H9 (cell line): ENCODE measurements around the gene TRPM8. TPM values are rescaled to one million over a fixed set of nuclear protein-coding genes. Genes with fewer than 3 reads are reported as not detected.

Experiments
- DNase-seq: peaks from one replicate; pipeline ENCODE4 v3.0.0-alpha.2; 2017
- H2AFZ ChIP-seq: one replicate; pipeline ENCODE4 v1.6.1; 2013; ENCODE audit warnings: mild to moderate bottlenecking, low read length, control low read depth, moderate library complexity
- H2AK5ac ChIP-seq: 2 replicates; pipeline ENCODE4 v1.6.1; 2013; ENCODE audit warnings: low read length, control low read depth, mixed read lengths; ENCODE audit not compliant: insufficient read length
- H2BK120ac ChIP-seq: one replicate; pipeline ENCODE4 v1.6.1; 2013; ENCODE audit warnings: low read depth, mild to moderate bottlenecking, low read length, control low read depth, inconsistent platforms; ENCODE audit not compliant: poor library complexity, severe bottlenecking
- H2BK12ac ChIP-seq: 2 replicates; pipeline ENCODE4 v1.6.1; 2013; ENCODE audit warnings: low read length, control low read depth, mixed read lengths, low read depth; ENCODE audit not compliant: insufficient read length
- H2BK15ac ChIP-seq: 2 replicates; pipeline ENCODE4 v1.6.1; 2013; ENCODE audit warnings: low read depth, low read length, control low read depth
- H2BK20ac ChIP-seq: one replicate; pipeline ENCODE4 v1.6.1; 2013; ENCODE audit warnings: low read depth, mild to moderate bottlenecking, low read length, control low read depth, inconsistent platforms; ENCODE audit not compliant: poor library complexity, severe bottlenecking
- H2BK5ac ChIP-seq: 2 replicates; pipeline ENCODE4 v1.6.1; 2013; ENCODE audit warnings: low read length, control low read depth, mixed read lengths; ENCODE audit not compliant: insufficient read length
- H3K14ac ChIP-seq: 2 replicates; pipeline ENCODE4 v1.6.1; 2013; ENCODE audit warnings: low read length, control low read depth; ENCODE audit not compliant: insufficient read depth
- H3K18ac ChIP-seq: 2 replicates; pipeline ENCODE4 v1.6.1; 2013; ENCODE audit warnings: low read depth, mild to moderate bottlenecking, mixed read lengths, low read length, control low read depth; ENCODE audit not compliant: insufficient read length
- H3K23ac ChIP-seq: 2 replicates; pipeline ENCODE4 v1.6.1; 2013; ENCODE audit warnings: low read length, control low read depth, mixed read lengths, low read depth; ENCODE audit not compliant: insufficient read length
- H3K23me2 ChIP-seq: 2 replicates; pipeline ENCODE4 v1.6.1; 2013; ENCODE audit warnings: low read depth, mild to moderate bottlenecking, mixed read lengths, low read length, control low read depth; ENCODE audit not compliant: insufficient read length, poor library complexity, severe bottlenecking
- H3K27ac ChIP-seq: 2 replicates; pipeline ENCODE4 v1.5.1; 2013; ENCODE audit warnings: low read length, control low read depth, mixed read lengths, low read depth; ENCODE audit not compliant: insufficient read length
- H3K27me3 ChIP-seq: 2 replicates; pipeline ENCODE4 v1.6.1; 2013; ENCODE audit warnings: low read length, control low read depth, inconsistent platforms; ENCODE audit not compliant: insufficient read depth
- H3K4ac ChIP-seq: 2 replicates; pipeline ENCODE4 v1.6.1; 2013; ENCODE audit warnings: low read depth, mild to moderate bottlenecking, control low read depth, inconsistent platforms, low read length, moderate library complexity
- H3K4me1 ChIP-seq: 2 replicates; pipeline ENCODE4 v1.6.1; 2013; ENCODE audit warnings: low read length, control low read depth, inconsistent platforms; ENCODE audit not compliant: insufficient read depth
- H3K4me2 ChIP-seq: 2 replicates; pipeline ENCODE4 v1.6.1; 2013; ENCODE audit warnings: low read length, control low read depth, mixed read lengths; ENCODE audit not compliant: insufficient read length, insufficient read depth
- H3K56ac ChIP-seq: 2 replicates; pipeline ENCODE4 v1.6.1; 2013; ENCODE audit warnings: low read depth, mild to moderate bottlenecking, mixed read lengths, low read length, control low read depth; ENCODE audit not compliant: insufficient read length
- H3K79me1 ChIP-seq: 2 replicates; pipeline ENCODE4 v1.6.1; 2013; ENCODE audit warnings: low read depth, mild to moderate bottlenecking, moderate library complexity, low read length, control low read depth, inconsistent platforms; ENCODE audit not compliant: insufficient read depth, poor library complexity, severe bottlenecking
- H3K79me2 ChIP-seq: 2 replicates; pipeline ENCODE4 v1.6.1; 2013; ENCODE audit warnings: low read length, control low read depth, inconsistent platforms; ENCODE audit not compliant: insufficient read depth
- H3K9ac ChIP-seq: 2 replicates; pipeline ENCODE4 v1.6.1; 2013; ENCODE audit warnings: low read length, control low read depth, mixed read lengths; ENCODE audit not compliant: insufficient read length; ENCODE audit errors: extremely low read depth
- H3K9me3 ChIP-seq: one replicate; pipeline ENCODE4 v1.6.1; 2013; ENCODE audit warnings: low read depth, low read length, inconsistent platforms; ENCODE audit not compliant: control insufficient read depth
- H3T11ph ChIP-seq: one replicate; pipeline ENCODE4 v1.6.1; 2013; ENCODE audit warnings: mild to moderate bottlenecking, low read length, control low read depth, inconsistent platforms
- H4K20me1 ChIP-seq: one replicate; pipeline ENCODE4 v1.6.1; 2013; ENCODE audit not compliant: control insufficient read depth, insufficient read length, insufficient read depth
- H4K5ac ChIP-seq: 2 replicates; pipeline ENCODE4 v1.6.1; 2013; ENCODE audit warnings: low read depth, mild to moderate bottlenecking, mixed read lengths, low read length, control low read depth; ENCODE audit not compliant: insufficient read length
- H4K8ac ChIP-seq: replicated peaks from 2 replicates; pipeline ENCODE4 v1.6.1; 2013; ENCODE audit warnings: low read length, control low read depth, mixed read lengths, low read depth; ENCODE audit not compliant: insufficient read length
- H4K91ac ChIP-seq: 2 replicates; pipeline ENCODE4 v1.6.1; 2013; ENCODE audit warnings: low read depth, mild to moderate bottlenecking, moderate library complexity, mixed read lengths, low read length, control low read depth; ENCODE audit not compliant: insufficient read length
- H3K27ac Mint-ChIP-seq, 3 experiments: 2 replicates in 2 of 3; 3 replicates in 1 of 3; pipeline ENCODE4 v1.8.0; 2020 to 2021; ENCODE audit warnings: mixed read lengths in 3 of 3, mild to moderate bottlenecking in 1 of 3, moderate library complexity in 1 of 3
- H3K27me3 Mint-ChIP-seq: 2 replicates; pipeline ENCODE4 v1.8.0; 2021; ENCODE audit warnings: low read depth, mild to moderate bottlenecking, moderate library complexity, mixed read lengths
- H3K36me3 Mint-ChIP-seq, 3 experiments: 2 replicates in 2 of 3; 3 replicates in 1 of 3; pipeline ENCODE4 v1.8.0; 2020 to 2021; ENCODE audit warnings: low read depth in 3 of 3, mixed read lengths in 3 of 3; ENCODE audit not compliant: insufficient read depth in 1 of 3
- H3K4me1 Mint-ChIP-seq, 2 experiments: 2 replicates each; pipeline ENCODE4 v1.8.0; 2020; ENCODE audit warnings: mixed read lengths in 2 of 2
- H3K4me3 Mint-ChIP-seq, 2 experiments: 2 replicates in 1 of 2; 3 replicates in 1 of 2; pipeline ENCODE4 v1.8.0; 2020 to 2021; ENCODE audit warnings: mild to moderate bottlenecking in 2 of 2, mixed read lengths in 2 of 2, moderate library complexity in 1 of 2
- H3K9me3 Mint-ChIP-seq, 2 experiments: 2 replicates in 1 of 2; 3 replicates in 1 of 2; pipeline ENCODE4 v1.8.0; 2020; ENCODE audit warnings: mild to moderate bottlenecking in 2 of 2, mixed read lengths in 2 of 2, moderate library complexity in 1 of 2
- CTCF ChIP-seq: fragments of 200-600 bp; sonication (generic); conservative IDR thresholded peaks from 3 replicates; pipeline ENCODE4 v1.8.0; 2021; ENCODE audit warnings: antibody characterized with exemption, mild to moderate bottlenecking
- WGBS: extraction: QIAGEN DNeasy Blood & Tissue Kit; methylation state at CpG from one replicate; pipeline ENCODE4 v1.1.7; 2013; ENCODE audit warnings: missing lambda C conversion rate, low lambda C conversion rate, mixed read lengths; ENCODE audit not compliant: insufficient read length; ENCODE audit errors: extremely low coverage; 5-methylcytosine and 5-hydroxymethylcytosine counted together
- total RNA-seq: library from RNA; stranded (reverse); gene quantifications from 2 replicates; pipeline ENCODE4 v1.2.1, GENCODE V29; 2021

Gene TRPM8
- total RNA-seq, 1 experiment from 2014 or later = 0.28 TPM

- peaks cover 23% of the 10 kb centered on the region for H3K27me3 Mint-ChIP-seq
- H2BK15ac ChIP-seq = no peak overlapping the region
- no peak overlapping the region for H3T11ph ChIP-seq
- no peak overlapping the region for H2BK5ac ChIP-seq
- 0 out of 2 replicates have a peak, but pooled peaks cover 2% of the 10 kb centered on the region for H3K27me3 ChIP-seq
- no peaks in the 10 kb centered on the region for H4K20me1 ChIP-seq
- peaks cover 6 to 13% of the 10 kb centered on the region in 2 experiments for H3K4me1 Mint-ChIP-seq
- no peaks in the 10 kb centered on the region for H3K36me3 Mint-ChIP-seq
- H4K8ac ChIP-seq = no peak overlapping the region
- no peak overlapping the region for H3K27ac ChIP-seq
- H2AK5ac ChIP-seq = no peak overlapping the region
- no peak overlapping the region for H3K23ac ChIP-seq
- no peak overlapping the region for H3K4ac ChIP-seq
- no peaks in the 10 kb centered on the region for H3K79me1 ChIP-seq
- H2BK120ac ChIP-seq = no peak overlapping the region
- H2AFZ ChIP-seq = no peak overlapping the region
- WGBS = no CpG with 5 or more reads among the region's 1 CpG
- no peak overlapping the region for H3K18ac ChIP-seq
- H3K9me3 ChIP-seq = no peaks in the 10 kb centered on the region
- H4K5ac ChIP-seq = no peak overlapping the region
- peaks cover 3% of the 10 kb centered on the region; the same call in 1 of the 2 replicates for H3K4me1 ChIP-seq
- no peak overlapping the region for H3K9ac ChIP-seq
- H2BK20ac ChIP-seq = no peak overlapping the region
- no peak overlapping the region for H3K14ac ChIP-seq
- no peak overlapping the region for H4K91ac ChIP-seq
- no peak overlapping the region for H3K27ac Mint-ChIP-seq
- H2BK12ac ChIP-seq = no peak overlapping the region
- H3K4me2 ChIP-seq = no peak overlapping the region
- DNase-seq = no peak
- H3K56ac ChIP-seq = no peak overlapping the region
- no peaks in the 10 kb centered on the region for H3K9me3 Mint-ChIP-seq
- H3K4me3 Mint-ChIP-seq = no peak overlapping the region
- no peaks in the 10 kb centered on the region for H3K79me2 ChIP-seq
- TF ChIP-seq CTCF = no peak
- no peaks in the 10 kb centered on the region for H3K23me2 ChIP-seq
Measured at GRCh38 chr2:233934524-233934923, 17.4 kb downstream of the TRPM8 start.
